Measurements from ENCODE around the gene PCGF1.

GRCh38 chr2:74474899-74475298 is 32.6 kb downstream of the PCGF1 start:
- TF ChIP-seq CTCF (IDR thresholded peaks at IDR 0.05; ENCODE audit: low read depth, low read length, missing input control): no peak
- no peak for TF ChIP-seq YY1 (IDR thresholded peaks at IDR 0.05)
- TF ChIP-seq ATF3 (IDR thresholded peaks at IDR 0.05): no peak
- no peak for TF ChIP-seq TAF1 (conservative IDR thresholded peaks at IDR 0.05)
- no peak for TF ChIP-seq EGR1 (IDR thresholded peaks at IDR 0.05; ENCODE audit: low read depth in 2 of 2)
- no peak for TF ChIP-seq GABPA (IDR thresholded peaks at IDR 0.05 in 1 of 2, conservative IDR thresholded peaks at IDR 0.05 in 1 of 2)
- TF ChIP-seq REST (IDR thresholded peaks at IDR 0.05): no peak
- TF ChIP-seq FOXA1 (IDR thresholded peaks at IDR 0.05): no peak
- no peak for TF ChIP-seq MAX (IDR thresholded peaks at IDR 0.05)
- TF ChIP-seq RXRA (IDR thresholded peaks at IDR 0.05): no peak
